GM20431 (cell line): ENCODE data around the gene MRTFA.

Source experiments
- in situ Hi-C: fragments of 300-500 bp; cut with MseI, MboI; formaldehyde crosslinking; loops from one replicate; pipeline ENCODE4 v1.15.0; 2020; ENCODE audit warnings: low sequenced_read_pairs; ENCODE audit not compliant: unreplicated experiment

Gene MRTFA

DNA sequence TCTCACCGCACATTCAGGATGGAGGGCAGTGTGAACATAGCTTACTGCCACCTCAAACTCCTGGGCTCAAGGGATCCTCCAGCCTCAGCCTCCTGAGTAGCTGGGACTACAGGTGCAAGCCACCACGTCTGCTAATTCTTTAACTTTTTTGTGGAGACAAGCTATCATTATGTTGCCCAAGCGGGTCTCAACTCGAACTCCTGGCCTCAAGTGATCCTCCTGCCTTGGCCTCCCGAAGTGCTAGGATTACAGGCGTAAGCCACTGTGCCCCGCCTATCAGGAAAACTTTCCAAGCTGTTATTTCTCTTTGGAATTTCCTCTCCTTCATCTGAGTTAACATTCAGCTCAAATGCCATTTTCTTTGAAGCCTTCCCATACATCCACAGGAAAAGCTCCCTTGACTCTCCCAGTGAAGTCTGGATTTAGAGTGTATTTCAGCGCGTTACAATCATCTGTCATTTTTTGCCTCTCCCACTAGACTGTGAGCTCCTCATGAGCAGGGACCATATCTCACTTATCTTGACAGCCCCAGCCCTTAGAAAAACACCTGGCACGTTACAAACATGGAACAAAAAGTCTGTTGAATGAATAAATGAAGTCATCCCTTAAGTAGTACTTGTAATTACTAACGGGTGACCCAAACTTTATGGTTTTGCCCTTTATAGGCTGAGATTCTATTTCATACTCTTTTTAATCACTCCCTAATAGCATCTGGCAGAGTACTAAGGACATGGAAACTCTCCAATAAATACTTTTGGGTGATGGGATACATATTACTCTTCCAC is 2.2 kb downstream of the MRTFA start:
- in situ Hi-C loops = loop anchor here (25.0 kb wide), 2 partner anchors 97 to 197 kb away; no protein-coding TSS in a partner anchor

DNA sequence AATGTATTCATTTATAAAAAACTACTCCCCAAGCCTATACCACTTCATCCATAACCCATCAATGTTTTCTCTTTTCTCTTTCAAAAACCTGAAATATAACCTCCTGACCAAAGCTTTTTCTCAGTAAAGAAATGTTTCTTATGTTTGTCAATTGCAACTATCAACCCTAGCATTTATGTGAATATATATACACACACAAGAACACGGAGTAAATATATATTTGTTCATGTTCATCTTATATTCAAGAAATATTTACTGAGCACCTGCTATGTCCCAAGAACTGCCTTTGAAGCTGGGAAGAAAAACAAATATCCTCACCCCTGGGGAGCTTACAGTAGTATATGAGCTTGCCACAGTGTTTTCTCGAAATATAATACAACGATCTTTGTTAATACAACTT is 3.5 kb downstream of the MRTFA start:
- in situ Hi-C loops = loop anchor here (25.0 kb wide), 2 partner anchors 96 to 196 kb away; no protein-coding TSS in a partner anchor

DNA sequence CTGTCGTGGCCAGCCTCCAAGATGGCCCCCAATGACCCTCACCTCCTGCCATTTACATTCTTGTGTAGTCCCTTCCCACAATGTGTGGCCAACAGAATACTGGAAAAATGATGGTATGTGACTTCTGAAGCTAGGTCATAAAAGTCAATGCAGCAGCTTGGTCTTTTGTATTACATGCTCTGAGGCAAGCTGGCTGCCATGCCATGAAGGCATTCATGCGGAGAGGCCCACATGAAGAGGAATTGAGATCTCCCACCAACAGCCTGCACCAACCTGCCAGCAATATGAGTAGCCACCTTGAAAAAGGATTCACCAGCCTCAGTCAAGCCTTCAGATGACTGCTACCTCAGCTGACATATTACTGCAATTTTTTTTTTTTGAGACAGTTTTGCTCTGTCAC is 4.6 kb downstream of the MRTFA start:
- in situ Hi-C loops = loop anchor here (25.0 kb wide), 2 partner anchors 95 to 195 kb away; no protein-coding TSS in a partner anchor

GRCh38 chr22:40628354-40629042 is 8.0 kb downstream of the MRTFA start:
- in situ Hi-C loops = loop anchor here (25.0 kb wide), 2 partner anchors 91 to 191 kb away; no protein-coding TSS in a partner anchor

- in situ Hi-C loops = loop anchor here (25.0 kb wide), 2 partner anchors 90 to 190 kb away; no protein-coding TSS in a partner anchor
Measured at GRCh38 chr22:40627612-40628011, 8.9 kb downstream of the MRTFA start.

GRCh38 chr22:40626851-40627250 is 9.7 kb downstream of the MRTFA start:
- in situ Hi-C loops = loop anchor here (25.0 kb wide), 2 partner anchors 90 to 190 kb away; no protein-coding TSS in a partner anchor

GRCh38 chr22:40625794-40626193 is 10.7 kb downstream of the MRTFA start:
- in situ Hi-C loops = loop anchor here (25.0 kb wide), 2 partner anchors 88 to 188 kb away; no protein-coding TSS in a partner anchor

- in situ Hi-C loops = loop anchor here (25.0 kb wide), 2 partner anchors 88 to 188 kb away; no protein-coding TSS in a partner anchor
Measured at GRCh38 chr22:40625281-40625680, 11.2 kb downstream of the MRTFA start.

DNA sequence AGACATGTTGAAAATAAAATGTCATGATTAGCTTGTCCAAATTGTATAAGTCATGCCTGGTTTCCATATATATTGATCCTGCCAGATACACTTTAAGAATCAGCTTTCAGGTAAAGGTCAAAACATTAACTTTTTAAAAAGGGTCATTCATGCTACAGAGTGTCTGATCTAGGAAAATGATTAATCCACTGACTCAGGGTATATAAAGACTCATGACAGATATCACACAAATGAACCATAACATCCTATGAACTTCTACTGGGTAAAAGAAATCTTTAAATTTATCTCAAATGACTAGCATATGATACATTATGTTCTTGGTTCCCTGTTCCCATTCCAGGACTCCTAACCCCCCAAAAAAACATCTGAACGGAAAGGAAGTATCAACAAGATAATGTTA is 11.7 kb downstream of the MRTFA start:
- in situ Hi-C loops = loop anchor here (25.0 kb wide), 2 partner anchors 87 to 187 kb away; no protein-coding TSS in a partner anchor

DNA sequence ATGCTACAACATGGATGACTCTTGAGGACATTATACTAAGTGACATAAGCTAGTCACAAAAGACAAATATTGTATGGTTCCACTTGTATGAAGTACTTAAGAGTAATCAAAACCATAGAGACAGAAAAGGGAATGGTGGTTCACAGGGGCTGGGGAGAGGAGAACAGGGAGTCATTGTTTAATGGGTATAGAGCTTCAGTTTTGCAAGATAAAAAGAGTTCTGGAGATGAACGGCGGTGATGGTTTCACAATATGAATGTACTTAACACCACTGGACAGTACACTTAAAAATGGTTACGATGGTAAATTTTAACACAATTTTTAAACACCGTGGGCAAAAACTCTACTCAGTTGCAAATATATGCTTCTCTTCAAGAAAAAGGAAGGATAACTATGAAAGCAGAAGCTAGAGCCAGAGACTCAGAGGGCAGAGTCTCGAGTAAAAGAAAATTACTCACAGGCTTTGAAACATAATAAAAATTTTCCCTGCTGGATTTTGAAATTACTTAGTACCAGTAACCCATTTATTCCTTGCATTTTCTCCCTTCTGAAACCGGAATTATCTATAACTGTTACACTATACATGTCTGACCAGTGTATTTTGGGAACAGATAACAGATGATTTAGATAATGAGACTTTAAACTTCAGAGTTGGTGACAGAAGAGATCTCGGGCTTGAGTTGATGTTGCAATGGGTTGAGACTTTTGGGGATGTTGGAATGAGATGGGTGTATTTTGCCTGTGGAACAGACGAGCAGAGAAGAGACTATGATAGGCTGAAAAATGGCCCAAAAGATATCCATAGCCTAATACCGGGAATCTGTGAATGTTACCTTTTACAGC is 15.0 kb downstream of the MRTFA start:
- in situ Hi-C loops = no loop called here

DNA sequence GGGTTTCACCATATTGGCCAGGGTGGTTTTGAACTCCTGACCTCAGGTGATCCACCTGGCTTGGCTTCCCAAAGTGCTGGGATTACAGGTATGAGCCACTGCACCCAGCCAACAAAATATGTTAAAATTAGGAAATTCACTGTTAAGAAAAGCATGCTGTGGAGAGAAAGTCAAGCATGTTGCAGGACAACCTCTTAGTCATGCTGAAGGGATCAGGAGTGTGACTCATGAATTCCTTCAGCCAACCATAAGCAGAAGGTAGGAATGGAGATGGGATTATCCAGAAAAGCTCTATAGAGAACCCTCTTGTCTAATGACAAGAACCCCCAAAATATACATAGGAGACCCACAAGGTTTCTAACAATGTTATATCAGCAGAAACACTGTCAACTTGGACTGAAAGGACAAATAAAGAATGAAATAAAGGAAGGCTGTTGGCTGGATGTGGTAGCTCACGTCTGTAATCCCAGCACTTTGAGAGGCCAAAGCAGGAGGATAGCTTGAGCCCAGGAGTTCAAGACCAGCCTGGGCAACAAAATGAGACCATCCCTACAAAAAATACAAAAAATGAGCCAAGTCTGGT is 16.0 kb downstream of the MRTFA start:
- in situ Hi-C loops = no loop called here

GRCh38 chr22:40618400-40618799 is 18.1 kb downstream of the MRTFA start:
- in situ Hi-C loops = no loop called here

DNA sequence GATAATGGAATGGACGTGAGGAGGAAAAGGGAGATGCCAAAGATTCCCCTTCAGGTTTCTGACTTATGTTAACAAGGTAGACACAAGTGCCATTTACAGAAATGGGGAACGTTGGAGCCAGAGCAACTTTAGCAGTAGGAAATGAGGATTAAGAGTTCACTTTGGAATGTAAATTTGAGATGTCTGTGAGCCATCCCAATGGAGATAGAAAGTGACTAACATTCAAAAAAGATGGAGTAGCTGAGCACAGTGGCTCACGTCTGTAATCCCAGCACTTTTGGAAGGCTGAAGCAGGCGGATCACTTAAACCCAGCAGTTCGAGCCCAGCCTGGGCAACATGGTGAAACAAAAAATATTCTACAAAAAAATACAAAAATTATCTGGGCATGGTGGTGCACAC is 19.9 kb downstream of the MRTFA start:
- in situ Hi-C loops = no loop called here

GRCh38 chr22:40613067-40613466 is 23.5 kb downstream of the MRTFA start:
- in situ Hi-C loops = no loop called here

GRCh38 chr22:40612291-40612751 is 24.2 kb downstream of the MRTFA start:
- in situ Hi-C loops = no loop called here

DNA sequence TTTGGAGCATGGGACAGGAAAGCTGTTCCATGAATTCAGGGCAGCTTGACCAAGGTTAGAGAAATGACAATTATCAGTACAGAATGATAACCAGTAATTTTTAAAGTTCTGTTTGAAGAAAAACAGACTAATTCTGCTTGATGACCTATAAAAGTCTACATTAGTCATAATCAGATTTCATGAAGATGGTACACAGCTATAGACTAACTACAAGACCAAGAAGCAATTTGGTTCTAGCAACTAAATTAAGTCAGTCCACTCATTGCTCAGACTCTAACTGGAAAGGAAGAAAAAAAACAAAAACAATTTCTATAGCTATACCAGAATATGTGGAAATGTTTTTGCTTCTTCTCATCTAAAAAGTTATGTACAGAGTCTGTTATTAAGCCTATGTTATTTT is 24.9 kb downstream of the MRTFA start:
- in situ Hi-C loops = no loop called here

GRCh38 chr22:40610329-40610850 is 26.1 kb downstream of the MRTFA start:
- in situ Hi-C loops = no loop called here

- in situ Hi-C loops = no loop called here
Measured at GRCh38 chr22:40609216-40609615, 27.3 kb downstream of the MRTFA start.

- in situ Hi-C loops = no loop called here
Measured at GRCh38 chr22:40607506-40607905, 29.0 kb downstream of the MRTFA start.
